B cell (primary cell): ENCODE data around the gene DDX56. TPM values are rescaled to one million over a fixed set of nuclear protein-coding genes. Genes with fewer than 3 reads are reported as not detected.

Experiments used
- ATAC-seq: fragments of 200-7000 bp; cut with Tn5 transposase; one replicate; pipeline ENCODE4 v1.10.0; 2021; ENCODE audit warnings: low read depth, mild to moderate bottlenecking, moderate number of reproducible peaks, moderate library complexity
- CTCF ChIA-PET: fragments of 350-600 bp; sonication (Branson Sonifier 250); formaldehyde crosslinking; loops from one replicate; lab custom pipeline; 2021; ENCODE audit warnings: antibody characterized with exemption, inconsistent platforms; lab: Charles Lee
- POLR2A ChIA-PET: fragments of 350-600 bp; sonication (Branson Sonifier 250); formaldehyde crosslinking; loops from one replicate; lab custom pipeline; 2021; ENCODE audit warnings: antibody characterized with exemption; lab: Charles Lee
- DNase-seq: peaks from one replicate; pipeline ENCODE4 v3.0.0; 2013
- H2AFZ ChIP-seq: 2 replicates; pipeline ENCODE4 v1.6.1; 2012; ENCODE audit warnings: mild to moderate bottlenecking, low read depth, low read length; ENCODE audit not compliant: insufficient read depth, poor library complexity, severe bottlenecking
- H3K27ac ChIP-seq, 2 donors: 1 replicate in 1 of 2; 2 replicates in 1 of 2; pipeline ENCODE4 v1.5.1; 2012 to 2013; ENCODE audit warnings: low read length in 2 of 2, mild to moderate bottlenecking in 2 of 2, moderate library complexity in 1 of 2
- H3K27me3 ChIP-seq, 4 experiments: fragments of 200-600 bp in 1 of 4; sonication (generic) in 1 of 4; replicated peaks in 1 of 4; 1 replicate in 2 of 4; 2 replicates in 2 of 4; pipeline versions ENCODE4 v1.6.1 to v1.7.0; 2013 to 2016; ENCODE audit warnings: low read length in 3 of 4, mild to moderate bottlenecking in 2 of 4, mixed read lengths in 1 of 4, moderate library complexity in 1 of 4; ENCODE audit not compliant: insufficient read depth in 4 of 4, control insufficient read depth in 3 of 4; ENCODE audit errors: control extremely low read depth in 1 of 4
- H3K36me3 ChIP-seq, 2 experiments: replicated peaks in 1 of 2; 1 replicate in 1 of 2; 2 replicates in 1 of 2; pipeline versions ENCODE4 v1.6.1 to v1.7.1; 2013; ENCODE audit warnings: low read length in 1 of 2; ENCODE audit not compliant: insufficient read depth in 2 of 2, control insufficient read depth in 1 of 2; ENCODE audit errors: control extremely low read depth in 1 of 2, extremely low read depth in 1 of 2
- H3K4me1 ChIP-seq, 2 donors: fragments of 200-600 bp in 1 of 2; sonication (generic) in 1 of 2; 1 replicate in 1 of 2; 2 replicates in 1 of 2; pipeline versions ENCODE4 v1.5.1 to v1.6.1; 2013 to 2017; ENCODE audit warnings: low read length in 2 of 2; ENCODE audit not compliant: control insufficient read depth in 2 of 2, insufficient read depth in 2 of 2
- H3K4me2 ChIP-seq: replicated peaks from 2 replicates; pipeline ENCODE3; 2012; ENCODE audit warnings: mild to moderate bottlenecking, low read depth, low read length; ENCODE audit not compliant: poor library complexity, severe bottlenecking
- H3K4me3 ChIP-seq, 5 experiments: fragments of 200-600 bp in 1 of 5; sonication (generic) in 1 of 5; 1 replicate in 3 of 5; 2 replicates in 2 of 5; pipeline versions ENCODE4 v1.5.1 to v1.7.0; 2011 to 2016; ENCODE audit warnings: low read length in 4 of 5, mild to moderate bottlenecking in 4 of 5, low read depth in 2 of 5, control low read depth in 1 of 5, moderate library complexity in 1 of 5; ENCODE audit not compliant: insufficient read depth in 1 of 5; ENCODE audit errors: control extremely low read depth in 1 of 5, extremely low read depth in 1 of 5
- H3K79me2 ChIP-seq: fragments of 200-600 bp; sonication (generic); one replicate; pipeline ENCODE4 v1.6.0; 2016; ENCODE audit warnings: low read length; ENCODE audit not compliant: control insufficient read depth, insufficient read depth
- H3K9ac ChIP-seq: fragments of 200-600 bp; sonication (generic); 2 replicates; pipeline ENCODE4 v1.6.1; 2017; ENCODE audit warnings: mild to moderate bottlenecking, low read length, moderate library complexity
- H3K9me3 ChIP-seq, 3 donors: one replicate each; pipeline versions ENCODE4 v1.6.1 to v1.7.1; 2013; ENCODE audit warnings: low read length in 2 of 3; ENCODE audit not compliant: control insufficient read depth in 2 of 3, insufficient read depth in 1 of 3; ENCODE audit errors: control extremely low read depth in 1 of 3
- H4K20me1 ChIP-seq: 2 replicates; pipeline ENCODE4 v1.6.0; 2012; ENCODE audit warnings: mild to moderate bottlenecking, low read length; ENCODE audit not compliant: insufficient read depth, control insufficient read depth, poor library complexity, severe bottlenecking
- H3K27ac Mint-ChIP-seq: one replicate; pipeline ENCODE4 v1.8.0; 2021; ENCODE audit warnings: mixed read lengths
- H3K27me3 Mint-ChIP-seq: one replicate; pipeline ENCODE4 v1.8.0; 2021; ENCODE audit warnings: mixed read lengths
- H3K4me1 Mint-ChIP-seq: one replicate; pipeline ENCODE4 v1.8.0; 2021; ENCODE audit warnings: mixed read lengths
- H3K4me3 Mint-ChIP-seq: one replicate; pipeline ENCODE4 v1.8.0; 2021; ENCODE audit warnings: mixed read lengths
- H3K9me3 Mint-ChIP-seq: one replicate; pipeline ENCODE4 v1.8.0; 2022; ENCODE audit warnings: mixed read lengths; ENCODE audit not compliant: insufficient read depth
- EZH2 ChIP-seq: IDR thresholded peaks from 2 replicates; pipeline ENCODE4 v1.6.1; 2012; ENCODE audit warnings: borderline replicate concordance, low read depth, mild to moderate bottlenecking, moderate library complexity, low read length; ENCODE audit not compliant: insufficient read depth, poor library complexity, severe bottlenecking
- WGBS: methylation state at CpG from one replicate; pipeline ENCODE4 v1.1.5; 2013; ENCODE audit warnings: missing lambda C conversion rate; ENCODE audit not compliant: insufficient coverage; 5-methylcytosine and 5-hydroxymethylcytosine counted together
- intact Hi-C: fragments of 100-400 bp; cut with micrococcal nuclease; formaldehyde crosslinking; loops from one replicate; pipeline ENCODE4 v1.10.0; 2022
- polyA plus RNA-seq: library from polyadenylated mRNA; depleted of rRNA; stranded (reverse); fragments of >200 nt; gene quantifications from 2 replicates; pipeline ENCODE4 v1.2.3, GENCODE V29; 2012
- total RNA-seq, 2 donors: library from RNA; stranded (reverse); fragments of 120-200 nt in 1 of 2; gene quantifications; 1 replicate in 1 of 2; 2 replicates in 1 of 2; pipeline versions ENCODE4 v1.2.3 to v1.2.4, GENCODE V29; 2013 to 2022
- TF ChIP-seq, protein P1 (sequence below): fragments of 200-600 bp; IDR thresholded peaks from one replicate; pipeline ENCODE4 v1.8.0; 2022; ENCODE audit warnings: antibody characterized with exemption, mild to moderate bottlenecking

Gene DDX56
- total and polyA plus RNA-seq, 2 donors (not counting 1 experiment from before 2014, with no cell fraction given) = 88.2 to 102 TPM

DNA sequence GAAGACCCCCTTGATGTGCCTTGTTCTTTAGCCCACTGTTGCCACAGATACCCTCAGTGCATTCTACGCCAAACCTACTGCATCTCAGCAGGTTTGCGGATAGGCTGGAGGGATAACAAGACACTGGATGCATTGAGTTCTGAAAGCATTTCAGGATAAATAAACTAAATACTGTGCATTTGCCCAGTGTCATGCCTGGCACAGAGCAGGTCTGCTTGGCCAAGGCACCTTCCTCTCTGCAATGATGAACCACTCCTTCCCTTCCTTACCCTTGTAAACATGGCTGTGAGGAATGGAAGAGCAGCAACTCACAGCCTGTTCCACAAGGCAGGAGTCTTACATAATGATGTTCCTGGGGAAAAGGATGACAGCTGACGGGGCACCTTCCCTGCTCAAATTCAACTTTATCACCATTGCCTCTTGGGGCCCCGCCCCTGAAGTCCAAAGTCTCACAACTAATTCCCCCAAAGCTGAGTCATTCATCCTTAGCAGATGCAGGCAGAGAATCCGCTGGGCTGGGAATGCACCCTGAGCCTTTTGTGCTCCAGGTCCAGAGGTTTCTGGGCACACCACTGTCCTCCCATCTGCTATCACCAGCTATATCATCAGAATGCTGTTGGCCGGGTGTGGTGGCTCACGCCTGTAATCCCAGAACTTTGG, 11.6 kb downstream of the DDX56 start:
- Mint-ChIP-seq H3K4me3 (no peak overlapping the region), H3K9me3 (no peaks in the 10 kb centered on the region), H3K4me1 (no peaks in the 10 kb centered on the region), H3K27ac (no peak overlapping the region), H3K27me3 (no peaks in the 10 kb centered on the region)
- Histone ChIP-seq H3K4me2 (no peak overlapping the region), H3K27ac (no peak overlapping the region), H3K4me1 (no peaks in the 10 kb centered on the region), H2AFZ (no peak overlapping the region), H3K27me3 (no peaks in the 10 kb centered on the region), H3K79me2 (peaks cover 4% of the 10 kb centered on the region), H3K9me3 (no peaks in the 10 kb centered on the region), H3K36me3 (peaks cover 2 to 29% of the 10 kb centered on the region in 2 experiments), H3K4me3 (no peak overlapping the region), H4K20me1 (peaks cover 9% of the 10 kb centered on the region), H3K9ac (no peak overlapping the region)
- DNase-seq (no peak), ATAC-seq (no peak)
- WGBS = 93% methylated on average over 5 of the region's 7 CpGs
- CTCF ChIA-PET = no interaction called here
- POLR2A ChIA-PET = no interaction called here
- TF ChIP-seq, protein P1, sequence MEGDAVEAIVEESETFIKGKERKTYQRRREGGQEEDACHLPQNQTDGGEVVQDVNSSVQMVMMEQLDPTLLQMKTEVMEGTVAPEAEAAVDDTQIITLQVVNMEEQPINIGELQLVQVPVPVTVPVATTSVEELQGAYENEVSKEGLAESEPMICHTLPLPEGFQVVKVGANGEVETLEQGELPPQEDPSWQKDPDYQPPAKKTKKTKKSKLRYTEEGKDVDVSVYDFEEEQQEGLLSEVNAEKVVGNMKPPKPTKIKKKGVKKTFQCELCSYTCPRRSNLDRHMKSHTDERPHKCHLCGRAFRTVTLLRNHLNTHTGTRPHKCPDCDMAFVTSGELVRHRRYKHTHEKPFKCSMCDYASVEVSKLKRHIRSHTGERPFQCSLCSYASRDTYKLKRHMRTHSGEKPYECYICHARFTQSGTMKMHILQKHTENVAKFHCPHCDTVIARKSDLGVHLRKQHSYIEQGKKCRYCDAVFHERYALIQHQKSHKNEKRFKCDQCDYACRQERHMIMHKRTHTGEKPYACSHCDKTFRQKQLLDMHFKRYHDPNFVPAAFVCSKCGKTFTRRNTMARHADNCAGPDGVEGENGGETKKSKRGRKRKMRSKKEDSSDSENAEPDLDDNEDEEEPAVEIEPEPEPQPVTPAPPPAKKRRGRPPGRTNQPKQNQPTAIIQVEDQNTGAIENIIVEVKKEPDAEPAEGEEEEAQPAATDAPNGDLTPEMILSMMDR = no peak
- TF ChIP-seq EZH2 = no peak
- intact Hi-C loops = no loop called here

DNA sequence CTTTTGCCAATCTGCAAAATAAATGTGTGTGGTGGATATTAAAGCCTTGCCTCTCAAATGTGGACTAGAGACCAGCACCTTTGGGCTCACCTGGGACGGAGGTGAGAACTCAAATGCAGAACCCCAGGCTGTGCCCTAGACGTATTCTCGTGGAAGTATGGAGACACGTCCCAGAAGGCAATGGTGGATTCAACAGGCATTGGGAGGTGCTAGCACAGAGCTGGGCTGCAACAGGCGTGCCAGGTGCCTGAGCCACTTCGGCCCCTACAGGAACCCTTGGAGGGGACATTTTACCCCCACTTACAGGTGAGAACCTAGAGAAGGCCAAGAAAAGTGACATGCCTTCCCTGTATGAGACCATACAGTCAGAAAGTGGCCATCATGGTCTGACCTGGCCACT, 12.2 kb downstream of the DDX56 start:
- TF ChIP-seq EZH2 = no peak
- TF ChIP-seq, protein P1 = no peak
- H3K27ac Mint-ChIP-seq = no peak overlapping the region
- Histone ChIP-seq H3K4me3 (no peak overlapping the region), H3K36me3 (peaks cover 2 to 25% of the 10 kb centered on the region in 2 experiments), H3K9me3 (no peaks in the 10 kb centered on the region), H3K4me2 (no peak overlapping the region), H3K9ac (no peak overlapping the region), H4K20me1 (peaks cover 9% of the 10 kb centered on the region), H3K4me1 (no peaks in the 10 kb centered on the region), H3K27ac (no peak overlapping the region), H3K27me3 (no peaks in the 10 kb centered on the region), H2AFZ (no peak overlapping the region), H3K79me2 (peaks cover 4% of the 10 kb centered on the region)
- CTCF ChIA-PET = no interaction called here
- no peaks in the 10 kb centered on the region for H3K27me3 Mint-ChIP-seq
- intact Hi-C loops = no loop called here
- DNase-seq = no peak
- no peak for ATAC-seq
- WGBS = 97% methylated on average over 6 of the region's 6 CpGs
- no peak overlapping the region for H3K4me3 Mint-ChIP-seq
- H3K4me1 Mint-ChIP-seq = no peaks in the 10 kb centered on the region
- POLR2A ChIA-PET = no interaction called here
- H3K9me3 Mint-ChIP-seq = no peaks in the 10 kb centered on the region
